GM12878 (cell line): ENCODE data around the gene IQGAP2. TPM values are rescaled to one million over a fixed set of nuclear protein-coding genes. Genes with fewer than 3 reads are reported as not detected.

ENCODE experiments used
- ATAC-seq: fragments of 200-7000 bp; cut with Tn5 transposase; 3 replicates; pipeline ENCODE4 v1.9.1; 2020; ENCODE audit warnings: mild to moderate bottlenecking, moderate library complexity
- BruUV-seq: library from RNA; stranded (reverse); fragments of 400-500 nt; replicated peaks from 2 replicates; lab custom pipeline; 2021; lab: Mats Ljungman, UMichigan
- CTCF ChIA-PET: fragments of 300-600 bp; sonication (Branson Sonifier 250); formaldehyde crosslinking; extraction: SDS; loops from one replicate; lab custom pipeline; 2021; ENCODE audit warnings: inconsistent platforms; lab: Yijun Ruan, JAX
- POLR2A ChIA-PET: fragments of 350-600 bp; formaldehyde crosslinking; extraction: SDS; loops from one replicate; lab custom pipeline; 2021; ENCODE audit warnings: inconsistent platforms; lab: Charles Lee
- RAD21 ChIA-PET: fragments of 300-600 bp; sonication (Branson Sonifier 250); formaldehyde crosslinking; loops from one replicate; lab custom pipeline; 2023; ENCODE audit warnings: antibody characterized with exemption; ENCODE audit not compliant: unreplicated experiment; lab: Charles Lee
- SMC1A ChIA-PET: fragments of 300-600 bp; sonication (Branson Sonifier 250); formaldehyde crosslinking; loops from one replicate; lab custom pipeline; 2023; ENCODE audit not compliant: unreplicated experiment, uncharacterized antibody; lab: Charles Lee
- DNase-seq: peaks from one replicate; pipeline ENCODE4 v3.0.0-alpha.2; 2011; ENCODE audit warnings: low read depth, low spot score
- FAIRE-seq: peaks from 3 replicates; lab custom pipeline; 2011; peaks lifted over from hg19 to GRCh38; lab: Jason Lieb, UNC
- H2AFZ ChIP-seq: 2 replicates; pipeline ENCODE4 v1.6.0; 2011; ENCODE audit warnings: low read depth, low read length, control low read depth; ENCODE audit not compliant: control insufficient read depth
- H3K27ac ChIP-seq: 2 replicates; pipeline ENCODE4 v1.5.1; 2011; ENCODE audit warnings: control low read depth; ENCODE audit not compliant: control insufficient read depth, insufficient read depth
- H3K27me3 ChIP-seq, 2 experiments: replicated peaks in 1 of 2; 2 replicates each; pipeline versions ENCODE4 v1.6.0 to v1.6.1; 2011; ENCODE audit warnings: low read length in 1 of 2; ENCODE audit not compliant: control insufficient read depth in 2 of 2, insufficient read depth in 2 of 2
- H3K36me3 ChIP-seq, 2 experiments: 2 replicates each; pipeline ENCODE4 v1.5.1; 2011; ENCODE audit warnings: low read length in 1 of 2; ENCODE audit not compliant: control insufficient read depth in 2 of 2, insufficient read depth in 2 of 2
- H3K4me1 ChIP-seq: 2 replicates; pipeline ENCODE4 v1.6.1; 2011; ENCODE audit warnings: mild to moderate bottlenecking, low read length, moderate library complexity, mixed read lengths; ENCODE audit not compliant: control insufficient read depth, insufficient read depth
- H3K4me2 ChIP-seq: 2 replicates; pipeline ENCODE4 v1.6.0; 2011; ENCODE audit warnings: control low read depth; ENCODE audit not compliant: control insufficient read depth, insufficient read depth
- H3K4me3 ChIP-seq: fragments of 200-600 bp; sonication (generic); 2 replicates; pipeline ENCODE4 v1.5.1; 2016
- H3K79me2 ChIP-seq: 2 replicates; pipeline ENCODE4 v1.6.0; 2011; ENCODE audit warnings: low read length; ENCODE audit not compliant: control insufficient read depth, insufficient read depth
- H3K9ac ChIP-seq: 2 replicates; pipeline ENCODE4 v1.8.0; 2011; ENCODE audit warnings: low read length, control low read depth, mixed read lengths; ENCODE audit not compliant: control insufficient read depth, insufficient read depth
- H3K9me3 ChIP-seq: replicated peaks from 3 replicates; pipeline ENCODE4 v1.5.1; 2011; ENCODE audit warnings: mild to moderate bottlenecking, low read length; ENCODE audit not compliant: control insufficient read depth, insufficient read depth
- H4K20me1 ChIP-seq: 2 replicates; pipeline ENCODE4 v1.6.0; 2011; ENCODE audit not compliant: control insufficient read depth, insufficient read depth
- BMI1 ChIP-seq: fragments of 450-650 bp; IDR thresholded peaks from 2 replicates; pipeline ENCODE4 v1.6.1; 2016; ENCODE audit warnings: mild to moderate bottlenecking, moderate library complexity, borderline replicate concordance
- DPF2 ChIP-seq: fragments of 450-650 bp; IDR thresholded peaks from 2 replicates; pipeline ENCODE4 v1.6.1; 2017; ENCODE audit warnings: mild to moderate bottlenecking
- EP300 ChIP-seq, 2 experiments: fragments of 150-350 bp in 1 of 2; IDR thresholded peaks; 2 replicates each; pipeline ENCODE4 v1.6.1; 2011 to 2012; ENCODE audit warnings: low read depth in 2 of 2, low read length in 2 of 2, borderline replicate concordance in 1 of 2, improper control_type of control experiment in 1 of 2, inconsistent platforms in 1 of 2; ENCODE audit not compliant: control insufficient read depth in 1 of 2
- ESRRA ChIP-seq: IDR thresholded peaks from 2 replicates; pipeline ENCODE4 v1.6.1; 2012; ENCODE audit warnings: mild to moderate bottlenecking, low read length, improper control_type of control experiment
- IKZF1 ChIP-seq: fragments of 450-650 bp; conservative IDR thresholded peaks from 2 replicates; pipeline ENCODE4 v1.6.1; 2017; ENCODE audit warnings: antibody characterized with exemption, mild to moderate bottlenecking
- IKZF2 ChIP-seq, 2 experiments: fragments of 450-650 bp; IDR thresholded peaks; 2 replicates each; pipeline ENCODE4 v1.6.1; 2017; ENCODE audit warnings: mild to moderate bottlenecking in 2 of 2, moderate library complexity in 2 of 2
- NBN ChIP-seq: fragments of 450-650 bp; IDR thresholded peaks from 2 replicates; pipeline ENCODE4 v1.6.1; 2016
- POLR2A ChIP-seq: IDR thresholded peaks from 2 replicates; pipeline ENCODE4 v1.6.1; 2011; ENCODE audit warnings: low read depth, mild to moderate bottlenecking, low read length
- POLR2AphosphoS5 ChIP-seq: IDR thresholded peaks from 2 replicates; pipeline ENCODE4 v1.6.1; 2011; ENCODE audit warnings: mild to moderate bottlenecking, low read length, inconsistent platforms
- SRF ChIP-seq, 2 experiments: IDR thresholded peaks; 2 replicates each; pipeline ENCODE4 v1.6.1; 2011; ENCODE audit warnings: low read depth in 2 of 2, low read length in 2 of 2, mild to moderate bottlenecking in 1 of 2, moderate library complexity in 1 of 2
- TBL1XR1 ChIP-seq: IDR thresholded peaks from 2 replicates; pipeline ENCODE4 v1.6.1; 2012; ENCODE audit warnings: low read depth, low read length, improper control_type of control experiment
- WGBS: methylation state at CpG from one replicate; pipeline ENCODE4 v1.1.6; 2016; ENCODE audit warnings: low lambda C conversion rate; ENCODE audit not compliant: insufficient replicate concordance, insufficient coverage; ENCODE audit errors: missing lambda C conversion rate; 5-methylcytosine and 5-hydroxymethylcytosine counted together
- in situ Hi-C: fragments of 300-500 bp; cut with MboI; formaldehyde crosslinking; loops from 9 replicates; pipeline ENCODE4 v1.14.3; 2018; ENCODE audit warnings: mixed read lengths
- intact Hi-C: fragments of 100-400 bp; cut with micrococcal nuclease; formaldehyde crosslinking; loops from one replicate; pipeline ENCODE4 v1.14.2; 2022; ENCODE audit not compliant: unreplicated experiment
- polyA plus RNA-seq, 11 experiments: library from polyadenylated mRNA; depleted of rRNA in 4 of 11; unstranded in 6 of 11; stranded (reverse) in 5 of 11; fragments of >200 nt; fragmentation: Nextera tagmentation in 4 of 11; fragmentation: Illumina TruSeq in 1 of 11; extraction: Ambion mirVana in 4 of 11; extraction: Trizol in 1 of 11; gene quantifications; 1 replicate in 1 of 11; 2 replicates in 10 of 11; pipeline versions ENCODE4 v1.2.1 to v1.2.3, GENCODE V29; 2011 to 2016; ENCODE audit warnings: inconsistent platforms in 2 of 11, missing spikeins in 2 of 11, low read depth in 1 of 11
- total RNA-seq, 4 experiments: library from RNA; depleted of rRNA in 3 of 4; stranded (reverse); fragments of >200 nt in 3 of 4; fragmentation: Illumina TruSeq in 1 of 4; extraction: Trizol in 1 of 4; gene quantifications; 2 replicates each; pipeline versions ENCODE4 v1.2.1 to v1.2.3, GENCODE V29; 2013 to 2021
- TF ChIP-seq, protein P1 (sequence below): fragments of 450-650 bp; IDR thresholded peaks from 2 replicates; pipeline ENCODE4 v1.6.1; 2017; ENCODE audit warnings: mild to moderate bottlenecking, moderate library complexity

Gene IQGAP2
- total and polyA plus RNA-seq, 10 of the 15 experiments (the other 5 are each of a cell fraction or from before 2014, with no cell fraction given) = 14.5 to 41.4 (median 21.8) TPM

- in situ Hi-C loops (loop anchor here (5.0 kb wide), 1 partner anchor 40 kb away; no protein-coding TSS in a partner anchor), intact Hi-C loops (no loop called here)
- no peaks in the 10 kb centered on the region for H3K27me3 ChIP-seq
- WGBS = 96% methylated on average over 6 of the region's 6 CpGs
- H3K79me2 ChIP-seq = no peaks in the 10 kb centered on the region
- H3K4me2 ChIP-seq = no peak overlapping the region
- TF ChIP-seq DPF2 (no peak), IKZF2 (IDR thresholded peaks at IDR 0.05) (no peak)
- no peaks in the 10 kb centered on the region for H3K36me3 ChIP-seq
- SMC1A ChIA-PET = interaction anchor here (0.6 to 2.8 kb wide), 10 partner anchors 10 to 132 kb away, joined by 3 to 14 read pairs (median 4); no protein-coding TSS in a partner anchor
- no peak for DNase-seq
- POLR2A ChIA-PET = no interaction called here
- no peak for FAIRE-seq
- H3K4me3 ChIP-seq = no peak overlapping the region
- CTCF ChIA-PET = interaction anchor here (0.5 to 6.5 kb wide), 15 partner anchors 8 to 800 kb away, joined by 3 to 69 read pairs (median 3); no protein-coding TSS in a partner anchor
- no TSS peak for BruUV-seq
- RAD21 ChIA-PET = interaction anchor here (0.6 to 1.7 kb wide), 3 partner anchors 41 to 132 kb away, joined by 4 to 10 read pairs (median 7); no protein-coding TSS in a partner anchor
- peaks cover 11% of the 10 kb centered on the region; the same call in 1 of the 2 replicates for H3K4me1 ChIP-seq
- H3K9ac ChIP-seq = no peak overlapping the region
- H4K20me1 ChIP-seq = no peaks in the 10 kb centered on the region
- no peak for ATAC-seq
- no peaks in the 10 kb centered on the region for H3K9me3 ChIP-seq
- no peak overlapping the region for H3K27ac ChIP-seq
- no peak overlapping the region for H2AFZ ChIP-seq
These were observed 239.4 kb downstream of the IQGAP2 start for GRCh38 chr5:76642390-76643040.

DNA sequence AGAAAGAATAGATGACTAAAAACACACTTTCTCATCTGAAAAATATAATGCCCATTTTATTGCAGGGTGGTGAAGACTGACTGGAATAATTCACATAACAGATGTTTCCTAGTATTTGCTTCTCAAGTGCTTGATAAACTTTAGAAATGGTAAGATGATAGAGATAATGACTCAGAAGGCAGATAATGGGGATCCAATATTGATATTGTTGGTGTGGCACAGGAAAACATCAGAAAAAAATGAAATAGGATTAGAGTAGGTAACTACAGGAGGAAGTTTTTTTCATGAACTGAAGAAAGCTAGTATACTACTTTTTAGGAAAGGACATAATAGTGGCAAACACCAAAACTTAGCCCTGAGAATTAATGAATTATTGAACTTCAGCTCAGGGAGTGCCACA, 240.3 kb downstream of the IQGAP2 start:
- no peaks in the 10 kb centered on the region for H4K20me1 ChIP-seq
- FAIRE-seq = no peak
- no peak overlapping the region for H3K4me3 ChIP-seq
- H3K9ac ChIP-seq = no peak overlapping the region
- CTCF ChIA-PET = interaction anchor here (0.8 to 6.5 kb wide), 8 partner anchors 8 to 131 kb away, joined by 3 to 69 read pairs (median 4); no protein-coding TSS in a partner anchor
- no peak for DNase-seq
- H3K36me3 ChIP-seq = no peaks in the 10 kb centered on the region; a peak in 2 of 4 replicates
- intact Hi-C loops (no loop called here), in situ Hi-C loops (loop anchor here (5.0 kb wide), 1 partner anchor 41 kb away; no protein-coding TSS in a partner anchor)
- H3K9me3 ChIP-seq = peaks cover 3% of the 10 kb centered on the region; the same call in 1 of the 3 replicates
- no peaks in the 10 kb centered on the region for H3K27me3 ChIP-seq
- RAD21 ChIA-PET = interaction anchor here (0.7 to 1.7 kb wide), 4 partner anchors 42 to 131 kb away, joined by 3 to 10 read pairs (median 3); no protein-coding TSS in a partner anchor
- H2AFZ ChIP-seq = no peak overlapping the region
- H3K79me2 ChIP-seq = no peaks in the 10 kb centered on the region
- H3K4me1 ChIP-seq = peaks cover 7% of the 10 kb centered on the region; the same call in 1 of the 2 replicates
- no TSS peak for BruUV-seq
- H3K4me2 ChIP-seq = no peak overlapping the region
- no peak for ATAC-seq
- H3K27ac ChIP-seq = no peak overlapping the region
- SMC1A ChIA-PET = interaction anchor here (1.0 to 2.6 kb wide), 5 partner anchors 9 to 131 kb away, joined by 3 to 14 read pairs (median 8); no protein-coding TSS in a partner anchor
- POLR2A ChIA-PET = no interaction called here
- no peak for TF ChIP-seq BMI1
- no peak for TF ChIP-seq SRF (IDR thresholded peaks at IDR 0.05; ENCODE audit: low read depth in 2 of 2, low read length in 2 of 2)
- no peak for TF ChIP-seq POLR2A
- TF ChIP-seq IKZF1 = no peak
- no peak for TF ChIP-seq NBN
- no peak for TF ChIP-seq EP300 (IDR thresholded peaks at IDR 0.05; ENCODE audit: borderline replicate concordance in 1 of 2, control insufficient read depth in 1 of 2, low read depth in 2 of 2, low read length in 2 of 2)
- no peak for TF ChIP-seq ESRRA
- TF ChIP-seq POLR2AphosphoS5 = no peak
- TF ChIP-seq, protein P1, sequence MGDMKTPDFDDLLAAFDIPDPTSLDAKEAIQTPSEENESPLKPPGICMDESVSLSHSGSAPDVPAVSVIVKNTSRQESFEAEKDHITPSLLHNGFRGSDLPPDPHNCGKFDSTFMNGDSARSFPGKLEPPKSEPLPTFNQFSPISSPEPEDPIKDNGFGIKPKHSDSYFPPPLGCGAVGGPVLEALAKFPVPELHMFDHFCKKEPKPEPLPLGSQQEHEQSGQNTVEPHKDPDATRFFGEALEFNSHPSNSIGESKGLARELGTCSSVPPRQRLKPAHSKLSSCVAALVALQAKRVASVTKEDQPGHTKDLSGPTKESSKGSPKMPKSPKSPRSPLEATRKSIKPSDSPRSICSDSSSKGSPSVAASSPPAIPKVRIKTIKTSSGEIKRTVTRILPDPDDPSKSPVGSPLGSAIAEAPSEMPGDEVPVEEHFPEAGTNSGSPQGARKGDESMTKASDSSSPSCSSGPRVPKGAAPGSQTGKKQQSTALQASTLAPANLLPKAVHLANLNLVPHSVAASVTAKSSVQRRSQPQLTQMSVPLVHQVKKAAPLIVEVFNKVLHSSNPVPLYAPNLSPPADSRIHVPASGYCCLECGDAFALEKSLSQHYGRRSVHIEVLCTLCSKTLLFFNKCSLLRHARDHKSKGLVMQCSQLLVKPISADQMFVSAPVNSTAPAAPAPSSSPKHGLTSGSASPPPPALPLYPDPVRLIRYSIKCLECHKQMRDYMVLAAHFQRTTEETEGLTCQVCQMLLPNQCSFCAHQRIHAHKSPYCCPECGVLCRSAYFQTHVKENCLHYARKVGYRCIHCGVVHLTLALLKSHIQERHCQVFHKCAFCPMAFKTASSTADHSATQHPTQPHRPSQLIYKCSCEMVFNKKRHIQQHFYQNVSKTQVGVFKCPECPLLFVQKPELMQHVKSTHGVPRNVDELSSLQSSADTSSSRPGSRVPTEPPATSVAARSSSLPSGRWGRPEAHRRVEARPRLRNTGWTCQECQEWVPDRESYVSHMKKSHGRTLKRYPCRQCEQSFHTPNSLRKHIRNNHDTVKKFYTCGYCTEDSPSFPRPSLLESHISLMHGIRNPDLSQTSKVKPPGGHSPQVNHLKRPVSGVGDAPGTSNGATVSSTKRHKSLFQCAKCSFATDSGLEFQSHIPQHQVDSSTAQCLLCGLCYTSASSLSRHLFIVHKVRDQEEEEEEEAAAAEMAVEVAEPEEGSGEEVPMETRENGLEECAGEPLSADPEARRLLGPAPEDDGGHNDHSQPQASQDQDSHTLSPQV = no peak
- no peak for TF ChIP-seq TBL1XR1
